Caki2 (cell line): ENCODE measurements around the gene KLHDC9. TPM values are rescaled to one million over a fixed set of nuclear protein-coding genes. Genes with fewer than 3 reads are reported as not detected.

Experiments used
- DNase-seq: peaks from one replicate; pipeline ENCODE4 v3.0.0-alpha.2; 2015; ENCODE audit warnings: low read depth
- in situ Hi-C: cut with HindIII; loops from 2 replicates; pipeline ENCODE4 v1.10.0; 2016; ENCODE audit warnings: low sequenced_read_pairs, low pct_unique_long_range_greater_than_20kb, mixed read lengths
- total RNA-seq: library from RNA; depleted of rRNA; stranded (reverse); fragments of >200 nt; shearing (Covaris generic); gene quantifications from 2 replicates; pipeline ENCODE4 v1.2.3, GENCODE V29; 2014; ENCODE audit warnings: low replicate concordance

KLHDC9 gene
- total RNA-seq, 1 experiment from 2014 or later = 23.8 TPM

GRCh38 chr1:161119092-161119903 lies 21.1 kb downstream of the KLHDC9 start:
- in situ Hi-C loops = no loop called here

GRCh38 chr1:161121042-161121650 lies 23.0 kb downstream of the KLHDC9 start:
- in situ Hi-C loops = no loop called here
- DNase-seq = no peak

More at GRCh38 chr1:161119092-161119903, 21.1 kb downstream of the KLHDC9 start:
- peak; percentile 72 for DNase-seq

- no peak for DNase-seq
- in situ Hi-C loops = no loop called here
Measured at GRCh38 chr1:161121834-161122233, 23.7 kb downstream of the KLHDC9 start.

GRCh38 chr1:161122967-161123366 lies 24.8 kb downstream of the KLHDC9 start:
- in situ Hi-C loops = no loop called here
- no peak for DNase-seq

GRCh38 chr1:161127649-161128048 lies 29.5 kb downstream of the KLHDC9 start:
- no peak for DNase-seq
- in situ Hi-C loops = no loop called here

- in situ Hi-C loops = no loop called here
Measured at GRCh38 chr1:161128591-161129420, 30.6 kb downstream of the KLHDC9 start.

GRCh38 chr1:161130266-161130665 lies 32.1 kb downstream of the KLHDC9 start:
- DNase-seq = no peak
- in situ Hi-C loops = no loop called here

More at GRCh38 chr1:161128591-161129420, 30.6 kb downstream of the KLHDC9 start:
- no peak for DNase-seq

GRCh38 chr1:161131523-161132409 lies 33.6 kb downstream of the KLHDC9 start:
- in situ Hi-C loops = no loop called here

GRCh38 chr1:161132410-161133219 lies 34.5 kb downstream of the KLHDC9 start, which contains the start of gene DEDD:
DEDD (minus strand) TSS chr1:161132667; CDS start chr1:161124462, 8,205 bp downstream.
- in situ Hi-C loops = no loop called here
- peak; percentile 97 for DNase-seq

More at GRCh38 chr1:161131523-161132409, 33.6 kb downstream of the KLHDC9 start:
- DNase-seq = no peak

- no peak for DNase-seq
- in situ Hi-C loops = no loop called here
Measured at GRCh38 chr1:161133220-161133740, 35.1 kb downstream of the KLHDC9 start.

- DNase-seq = no peak
- in situ Hi-C loops = no loop called here
Measured at GRCh38 chr1:161137881-161138280, 39.7 kb downstream of the KLHDC9 start.

GRCh38 chr1:161138431-161138830 lies 40.3 kb downstream of the KLHDC9 start:
- in situ Hi-C loops = no loop called here
- no peak for DNase-seq

GRCh38 chr1:161139766-161140165 lies 41.6 kb downstream of the KLHDC9 start:
- in situ Hi-C loops = no loop called here

GRCh38 chr1:161140755-161141400 lies 42.7 kb downstream of the KLHDC9 start:
- DNase-seq = no peak
- in situ Hi-C loops = no loop called here

More at GRCh38 chr1:161139766-161140165, 41.6 kb downstream of the KLHDC9 start:
- DNase-seq = no peak

GRCh38 chr1:161145832-161146231 lies 47.7 kb downstream of the KLHDC9 start:
- in situ Hi-C loops = no loop called here
- DNase-seq = no peak
